NCI-H2107 treated with DMSO at 0.1 percent for 48 hours (cell line): ENCODE data around the gene RESF1.
A peak's percentile ranks its signal among the peaks of the same experiment; 100 is the strongest.
"Not testable (repeated sequence)": the region's sequence is repeated elsewhere in the genome, so short reads cannot be mapped to it uniquely, and the experiment has no call there.

ENCODE experiments used
- DNase-seq: peaks from one replicate; lab custom pipeline; 2025; ENCODE audit not compliant: unreplicated experiment; lab: John Stamatoyannopoulos, UW

RESF1 gene

GRCh38 chr12:31959161-31959700 lies at the start of gene RESF1:
TSS of gene RESF1 (plus strand) at chr12:31959415. CDS start at chr12:31980956, 21,541 bp downstream.
- DNase-seq = peak; percentile 76

- DNase-seq = no peak
Observed at GRCh38 chr12:31914927-31915326, 44.3 kb upstream of the RESF1 start.

DNA sequence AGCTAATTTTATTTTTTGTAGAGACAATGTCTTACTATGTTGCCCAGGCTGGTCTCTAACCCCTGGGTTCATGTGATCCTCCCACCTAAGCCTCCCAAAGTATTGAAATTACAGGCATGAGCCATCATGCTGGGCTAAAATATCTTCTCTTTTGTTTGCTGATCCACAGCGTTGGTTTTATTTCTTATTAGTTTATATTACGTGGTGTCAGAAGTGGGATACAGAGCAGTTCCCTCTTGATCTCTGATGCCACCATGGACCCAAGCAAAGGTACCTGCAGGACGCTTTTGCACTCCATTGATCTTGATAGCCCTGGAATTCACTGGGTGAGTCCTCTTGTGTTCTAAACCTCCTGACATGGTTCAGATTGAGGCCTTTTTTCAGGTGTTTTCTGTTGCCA lies 43.8 kb upstream of the RESF1 start:
- no peak for DNase-seq

- DNase-seq = no peak
Observed at GRCh38 chr12:31922341-31923062, 36.7 kb upstream of the RESF1 start.

GRCh38 chr12:31923063-31923412 lies 36.2 kb upstream of the RESF1 start:
- DNase-seq = no peak

- DNase-seq = no peak
Observed at GRCh38 chr12:31928246-31929026, 30.8 kb upstream of the RESF1 start.

DNA sequence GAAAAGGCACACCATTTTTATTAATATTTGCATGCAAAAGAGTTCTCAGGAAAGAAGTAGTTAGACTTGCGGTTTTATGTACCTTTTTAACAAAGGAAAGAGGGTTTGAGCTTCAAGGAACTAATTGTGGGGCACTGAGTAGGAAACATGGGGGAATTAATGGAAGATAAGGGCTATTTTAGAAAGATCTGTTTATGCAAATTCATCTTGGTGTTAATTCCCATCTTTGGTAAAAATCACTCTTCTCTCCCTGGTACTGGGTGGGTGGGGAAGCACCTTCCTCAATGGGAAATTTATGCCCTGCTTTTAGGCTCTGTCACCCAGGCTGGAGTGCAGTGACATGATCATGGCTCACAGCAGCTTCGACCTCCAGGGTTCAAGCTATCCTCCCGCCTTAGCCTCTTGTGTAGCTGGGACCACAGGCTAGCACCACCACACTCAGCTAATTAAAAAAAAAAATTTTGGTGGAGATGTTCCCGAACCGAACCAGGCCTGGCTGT lies 30.1 kb upstream of the RESF1 start:
- no peak for DNase-seq

GRCh38 chr12:31931796-31932715 lies 27.2 kb upstream of the RESF1 start:
- no peak for DNase-seq

DNA sequence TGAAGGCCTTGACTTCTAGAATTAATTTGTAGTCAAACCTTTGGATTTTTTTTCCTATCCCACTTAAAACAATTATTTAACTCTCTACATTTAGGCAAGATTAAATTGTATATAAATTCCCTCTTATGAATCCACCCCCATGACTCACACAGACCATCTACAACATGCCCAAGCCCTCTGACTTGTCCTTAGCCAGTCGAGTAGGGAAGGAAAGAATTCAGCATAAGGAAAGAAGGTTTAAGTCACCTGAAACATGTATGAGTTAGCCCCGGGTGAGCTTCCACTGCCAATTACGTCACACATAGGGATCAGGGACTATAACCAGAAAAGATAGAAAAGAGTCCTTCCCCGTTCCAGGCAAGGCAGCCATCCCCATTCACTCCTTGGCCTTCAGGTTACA lies 14.9 kb upstream of the RESF1 start:
- DNase-seq = no peak

DNA sequence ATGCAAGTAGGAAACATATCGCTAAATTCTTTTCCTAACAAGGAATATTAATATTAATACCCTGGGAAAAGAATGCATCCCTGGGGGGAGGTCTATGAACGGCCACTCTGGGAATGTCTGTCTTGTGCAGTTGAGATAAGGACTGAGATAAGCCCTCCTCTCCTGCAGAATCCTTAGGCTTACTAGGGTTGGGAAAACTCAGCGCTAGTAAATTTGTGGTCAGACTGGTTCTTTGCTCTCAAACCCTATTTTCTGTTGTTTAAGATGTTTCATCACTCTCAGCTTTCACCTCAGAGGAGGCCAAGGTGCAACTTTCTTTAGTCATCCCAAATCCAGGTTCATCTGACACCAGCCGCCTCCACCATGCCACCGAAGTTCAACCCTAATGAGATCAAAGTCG lies 11.2 kb upstream of the RESF1 start:
- DNase-seq = no peak

- DNase-seq = not testable (repeated sequence)
Observed at GRCh38 chr12:31948697-31949359, 10.4 kb upstream of the RESF1 start.

DNA sequence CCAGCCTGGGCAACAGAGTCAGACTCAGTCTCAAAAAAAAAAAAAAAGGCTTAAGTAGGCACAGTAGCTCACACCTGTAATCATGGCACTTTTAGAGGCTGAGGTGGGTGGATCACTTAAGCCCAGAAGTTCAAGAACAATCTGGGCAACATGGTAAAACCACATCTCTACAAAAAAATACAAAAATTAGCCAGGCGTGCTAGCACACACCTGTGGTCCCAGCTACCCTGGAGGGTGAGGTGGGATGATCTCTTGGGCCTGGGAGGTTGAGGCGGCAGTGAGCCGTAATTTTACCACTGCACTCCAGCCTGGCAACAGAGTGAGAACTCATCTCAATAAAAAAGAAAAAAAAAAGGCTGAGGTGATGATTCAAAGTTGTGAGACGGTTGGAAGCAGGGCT lies 9.1 kb upstream of the RESF1 start:
- DNase-seq = no peak

DNA sequence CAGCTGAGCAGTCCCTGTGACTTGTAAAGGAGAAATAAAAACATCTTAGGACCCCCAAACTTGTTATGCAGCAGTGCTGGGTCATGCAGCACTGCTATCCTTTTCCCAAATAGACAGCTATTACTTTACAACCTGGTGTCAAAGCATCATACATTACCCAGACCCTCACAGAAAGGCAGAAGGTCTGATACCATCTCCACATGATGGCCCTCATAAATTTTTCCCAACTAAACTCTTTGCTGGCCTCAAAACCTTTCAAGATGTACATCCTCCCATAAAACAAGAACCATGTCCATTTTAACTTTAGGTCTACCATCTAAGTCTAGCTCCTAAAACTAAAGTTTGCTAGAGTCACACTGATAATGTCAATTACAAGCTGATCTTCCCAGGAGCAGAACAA lies 8.7 kb upstream of the RESF1 start:
- no peak for DNase-seq

- no peak for DNase-seq
Observed at GRCh38 chr12:31951008-31951407, 8.2 kb upstream of the RESF1 start.

DNA sequence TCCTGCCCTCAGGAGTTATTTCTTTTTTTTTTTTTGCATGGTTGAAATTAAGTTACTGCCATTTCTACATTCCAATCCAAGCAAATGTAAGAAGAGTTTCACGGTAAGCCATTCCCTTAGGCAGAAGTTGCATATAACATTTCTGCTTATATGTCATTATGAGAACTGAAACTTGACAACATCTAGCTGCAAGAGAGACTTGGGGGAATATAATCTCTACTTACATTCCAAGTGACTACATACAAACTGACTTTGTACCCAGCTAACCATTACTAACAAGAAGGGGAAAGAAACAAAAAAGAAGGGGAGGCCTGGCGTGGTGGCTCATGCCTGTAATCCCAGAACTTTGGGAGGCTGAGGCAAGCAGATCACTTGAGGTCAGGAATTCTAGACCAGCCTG lies 7.3 kb upstream of the RESF1 start:
- no peak for DNase-seq

- no peak for DNase-seq
Observed at GRCh38 chr12:31952418-31952817, 6.8 kb upstream of the RESF1 start.

GRCh38 chr12:31954925-31955858 lies 4.0 kb upstream of the RESF1 start:
- DNase-seq = no peak

DNA sequence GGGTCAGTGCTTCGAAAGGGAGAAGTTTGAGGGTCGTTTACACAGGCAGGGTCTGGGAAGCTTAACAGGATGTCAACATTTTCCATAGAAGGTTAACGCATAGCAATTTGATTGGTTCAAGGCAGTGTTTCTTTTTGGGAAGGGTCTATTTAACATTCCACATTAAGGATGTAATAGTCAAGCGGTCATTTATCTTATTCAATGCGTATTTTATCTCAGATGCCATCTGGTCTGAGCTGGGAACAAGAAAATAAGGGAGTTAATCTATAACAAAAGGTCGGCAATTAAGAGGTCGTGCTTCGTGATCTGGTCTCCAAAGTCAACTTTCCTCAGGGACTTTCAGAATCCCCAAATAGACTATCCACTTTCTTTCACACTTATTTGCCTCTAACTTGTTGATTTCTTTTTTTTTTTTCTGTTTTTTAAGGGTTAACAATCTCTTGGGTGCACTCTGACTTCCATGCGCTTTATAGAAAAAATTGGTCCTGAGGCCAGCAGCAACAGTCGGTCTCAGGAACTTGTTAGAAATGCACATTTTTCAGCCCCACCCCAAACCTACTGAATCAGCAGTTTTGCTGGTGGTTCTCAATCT lies 550 bp upstream of the RESF1 start:
- no peak for DNase-seq
